ENCODE data around the gene SH3BP4. TPM values are rescaled to one million over a fixed set of nuclear protein-coding genes. Genes with fewer than 3 reads are reported as not detected.

SH3BP4 gene
- total RNA-seq, 1 experiment from 2014 or later: 93.8 TPM

DNA sequence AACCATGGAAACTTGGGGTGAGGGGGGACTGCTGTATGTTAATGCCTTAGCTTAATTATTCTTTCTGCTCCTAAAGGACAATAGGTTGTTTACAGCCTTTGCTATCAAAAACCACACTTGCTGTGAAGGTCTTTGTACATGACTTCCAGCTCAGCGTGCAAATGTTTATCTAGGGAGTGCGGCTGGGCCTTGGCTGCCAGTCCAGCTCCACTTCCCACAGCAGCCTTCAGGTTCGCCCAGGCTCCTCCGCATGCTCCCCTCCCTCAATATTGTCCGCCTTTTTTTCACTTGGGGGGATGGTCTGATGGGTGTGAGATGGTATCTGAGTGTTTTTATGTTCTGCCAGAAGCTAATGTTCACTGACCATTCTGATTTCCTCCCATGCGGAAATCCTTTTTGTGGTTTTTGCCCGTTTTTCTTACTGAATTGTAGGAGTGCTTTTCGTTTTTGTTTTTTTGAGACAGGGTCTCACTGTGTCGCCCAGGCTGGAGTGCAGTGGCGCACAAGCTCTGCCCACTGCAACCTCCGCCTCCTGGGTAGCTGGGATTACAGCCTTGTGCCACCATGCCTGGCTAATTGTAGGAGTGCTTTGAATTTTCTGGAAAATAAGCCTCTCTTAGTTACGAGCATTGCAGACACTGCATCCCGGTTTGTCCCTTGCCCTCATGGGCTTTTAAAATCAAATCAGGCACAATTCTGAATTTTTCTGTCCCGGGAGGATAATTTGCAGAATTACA, 28.8 kb downstream of the SH3BP4 start:
- H2BK5ac ChIP-seq (ENCODE audit: insufficient read length, low read length): peak overlapping the region; percentile 45
- peaks cover 5% of the 10 kb centered on the region for H3K23me2 ChIP-seq (ENCODE audit: insufficient read length, low read depth, low read length, poor library complexity, severe bottlenecking)
- peaks cover 17% of the 10 kb centered on the region for H3K4me1 ChIP-seq (ENCODE audit: insufficient read depth, low read length)
- WGBS (ENCODE audit: extremely low coverage, insufficient read length, low lambda C conversion rate): no CpG with 5 or more reads among the region's 14 CpGs
- no peak overlapping the region for H2AFZ ChIP-seq (ENCODE audit: low read length)
- no peak overlapping the region for H3K56ac ChIP-seq (ENCODE audit: insufficient read length, low read depth, low read length)
- H2BK15ac ChIP-seq (ENCODE audit: low read depth, low read length): no peak overlapping the region
- peaks cover 10% of the 10 kb centered on the region in 2 experiments for H3K9me3 Mint-ChIP-seq
- H2BK20ac ChIP-seq (ENCODE audit: low read depth, low read length, poor library complexity, severe bottlenecking): no peak overlapping the region
- peak overlapping the region; percentile 72 for H2BK120ac ChIP-seq (ENCODE audit: low read depth, low read length, poor library complexity, severe bottlenecking)
- peak overlapping the region; percentile 74 for H4K5ac ChIP-seq (ENCODE audit: insufficient read length, low read depth, low read length)
- no peak overlapping the region for H4K91ac ChIP-seq (ENCODE audit: insufficient read length, low read depth, low read length)
- H2BK12ac ChIP-seq (ENCODE audit: insufficient read length, low read depth, low read length): peak overlapping the region; percentile 84
- peak overlapping the region; percentile 24 for H3K4me2 ChIP-seq (ENCODE audit: insufficient read depth, insufficient read length, low read length)
- no peaks in the 10 kb centered on the region for H3K27me3 ChIP-seq (ENCODE audit: insufficient read depth, low read length)
- H3K27ac ChIP-seq (ENCODE audit: insufficient read length, low read depth, low read length): peak overlapping the region; percentile 96
- no peak overlapping the region for H3T11ph ChIP-seq (ENCODE audit: low read length)
- no peak for DNase-seq
- peak overlapping the region; percentile 91 to 96 (median 93) for H3K27ac Mint-ChIP-seq
- no peak overlapping the region; the same call in none of the 2 replicates for H3K4ac ChIP-seq (ENCODE audit: low read depth, low read length)
- TF ChIP-seq, protein P1, sequence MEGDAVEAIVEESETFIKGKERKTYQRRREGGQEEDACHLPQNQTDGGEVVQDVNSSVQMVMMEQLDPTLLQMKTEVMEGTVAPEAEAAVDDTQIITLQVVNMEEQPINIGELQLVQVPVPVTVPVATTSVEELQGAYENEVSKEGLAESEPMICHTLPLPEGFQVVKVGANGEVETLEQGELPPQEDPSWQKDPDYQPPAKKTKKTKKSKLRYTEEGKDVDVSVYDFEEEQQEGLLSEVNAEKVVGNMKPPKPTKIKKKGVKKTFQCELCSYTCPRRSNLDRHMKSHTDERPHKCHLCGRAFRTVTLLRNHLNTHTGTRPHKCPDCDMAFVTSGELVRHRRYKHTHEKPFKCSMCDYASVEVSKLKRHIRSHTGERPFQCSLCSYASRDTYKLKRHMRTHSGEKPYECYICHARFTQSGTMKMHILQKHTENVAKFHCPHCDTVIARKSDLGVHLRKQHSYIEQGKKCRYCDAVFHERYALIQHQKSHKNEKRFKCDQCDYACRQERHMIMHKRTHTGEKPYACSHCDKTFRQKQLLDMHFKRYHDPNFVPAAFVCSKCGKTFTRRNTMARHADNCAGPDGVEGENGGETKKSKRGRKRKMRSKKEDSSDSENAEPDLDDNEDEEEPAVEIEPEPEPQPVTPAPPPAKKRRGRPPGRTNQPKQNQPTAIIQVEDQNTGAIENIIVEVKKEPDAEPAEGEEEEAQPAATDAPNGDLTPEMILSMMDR (conservative IDR thresholded peaks at IDR 0.05): no peak
- H4K20me1 ChIP-seq (ENCODE audit: control insufficient read depth, insufficient read depth, insufficient read length): peaks cover 2% of the 10 kb centered on the region
- H3K4me1 Mint-ChIP-seq: peaks cover 69 to 71% of the 10 kb centered on the region in 2 experiments
- H3K14ac ChIP-seq (ENCODE audit: insufficient read depth, low read length): peak overlapping the region; percentile 44; the same call in 1 of the 2 replicates
- H2AK5ac ChIP-seq (ENCODE audit: insufficient read length, low read length): no peak overlapping the region
- peaks cover 21% of the 10 kb centered on the region; the same call in 1 of the 2 replicates for H3K79me2 ChIP-seq (ENCODE audit: insufficient read depth, low read length)
- peaks cover under 1% of the 10 kb centered on the region for H3K79me1 ChIP-seq (ENCODE audit: insufficient read depth, low read depth, low read length, poor library complexity, severe bottlenecking)
- peaks cover 19 to 30% (median 30%) of the 10 kb centered on the region in 3 experiments for H3K36me3 Mint-ChIP-seq (ENCODE audit: insufficient read depth in 1 of 3, low read depth in 3 of 3)
- peak overlapping the region; percentile 51 for H3K9ac ChIP-seq (ENCODE audit: extremely low read depth, insufficient read length, low read length)
- no peak overlapping the region for H3K4me3 Mint-ChIP-seq
- peak overlapping the region; percentile 84 for H3K18ac ChIP-seq (ENCODE audit: insufficient read length, low read depth, low read length)
- no peak overlapping the region for H4K8ac ChIP-seq (replicated peaks; ENCODE audit: insufficient read length, low read depth, low read length)
- H3K23ac ChIP-seq (ENCODE audit: insufficient read length, low read depth, low read length): no peak overlapping the region
- no peaks in the 10 kb centered on the region for H3K9me3 ChIP-seq (ENCODE audit: control insufficient read depth, low read depth, low read length)
- no peaks in the 10 kb centered on the region for H3K27me3 Mint-ChIP-seq (ENCODE audit: low read depth)
